ENCODE measurements around the gene MATK.

DNA sequence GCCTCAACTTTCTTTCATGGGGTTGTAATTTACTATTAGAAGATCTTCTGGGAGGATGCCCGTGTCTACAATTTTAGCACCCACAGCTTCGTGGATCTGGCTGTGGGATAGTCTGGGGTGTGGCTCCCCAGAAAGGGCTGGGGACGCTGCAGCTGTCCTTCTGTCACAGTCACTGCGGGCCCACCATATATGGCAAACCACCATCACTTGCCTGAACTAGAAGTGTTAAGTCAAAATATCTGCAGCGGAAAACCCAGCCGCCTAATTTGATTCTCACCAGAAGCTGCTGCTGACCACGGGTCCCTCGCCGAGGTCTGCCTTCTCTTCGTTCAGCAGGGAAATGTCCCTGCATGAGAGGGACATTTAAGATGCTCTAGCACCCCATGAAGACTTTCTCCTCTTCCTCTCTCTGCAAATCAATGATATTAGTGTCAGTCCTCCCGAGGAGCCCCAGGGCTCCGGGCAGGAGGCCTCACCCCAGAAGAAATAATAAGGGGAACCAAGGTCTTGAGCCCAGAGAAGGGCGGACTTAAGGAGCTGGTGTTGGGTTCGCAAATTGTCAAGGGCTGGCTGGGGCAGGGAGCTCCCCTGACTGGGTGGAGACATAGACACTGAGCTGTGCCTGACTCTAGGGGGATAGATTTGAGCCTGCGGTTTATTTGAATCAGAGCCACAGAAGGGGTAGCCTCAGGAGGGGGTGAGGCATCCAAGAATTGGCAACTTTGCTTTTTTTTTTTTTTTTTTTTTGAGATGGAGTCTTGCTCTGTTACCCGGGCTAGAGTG lies 3.0 kb upstream of the MATK start:
- no peak for TF ChIP-seq EZH2 (IDR thresholded peaks at IDR 0.05)
- no peak for TF ChIP-seq POLR2AphosphoS5 (IDR thresholded peaks at IDR 0.05; ENCODE audit: borderline replicate concordance, low read depth, low read length)
- no peak for TF ChIP-seq FOXP2 (optimal IDR thresholded peaks at IDR 0.05; ENCODE audit: control extremely low read depth, extremely low read length, insufficient read depth)
